Stimulated activated CD4-positive, alpha-beta T cell treated with anti-CD3 and anti-CD28 coated beads, Interleukin-4, amount 100 ng/mL, for 48 hours (primary cell): Measurements from ENCODE around the gene LCE1A.

ENCODE experiments used
- DNase-seq, 2 donors: peaks; one replicate each; pipeline ENCODE4 v3.0.0-alpha.2; 2020; ENCODE audit warnings: low read depth in 2 of 2

Gene LCE1A, protein sequence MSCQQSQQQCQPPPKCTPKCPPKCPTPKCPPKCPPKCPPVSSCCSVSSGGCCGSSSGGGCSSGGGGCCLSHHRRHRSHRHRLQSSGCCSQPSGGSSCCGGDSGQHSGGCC

DNA sequence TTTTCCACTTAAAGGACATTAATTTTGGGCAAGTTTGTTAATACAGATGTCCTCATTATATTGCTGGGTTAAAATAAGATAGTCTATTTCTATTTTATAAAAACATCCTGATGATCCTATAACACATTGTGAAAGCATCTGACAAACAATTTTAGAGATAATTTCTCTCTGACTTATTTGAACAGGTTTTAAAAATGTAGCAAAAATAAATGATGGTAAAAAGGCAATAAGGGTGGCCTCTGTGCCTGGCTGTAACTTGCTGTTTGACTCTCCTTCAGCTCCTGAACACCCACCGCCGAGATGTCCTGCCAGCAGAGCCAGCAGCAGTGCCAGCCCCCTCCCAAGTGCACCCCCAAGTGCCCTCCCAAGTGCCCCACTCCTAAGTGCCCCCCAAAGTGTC, at the start of gene LCE1A:
Gene LCE1A, plus strand, starts transcription at position 301 of the 400 bp plus-strand sequence. Its CDS starts 0 bp downstream, at position 301.
- DNase-seq = no peak

DNA sequence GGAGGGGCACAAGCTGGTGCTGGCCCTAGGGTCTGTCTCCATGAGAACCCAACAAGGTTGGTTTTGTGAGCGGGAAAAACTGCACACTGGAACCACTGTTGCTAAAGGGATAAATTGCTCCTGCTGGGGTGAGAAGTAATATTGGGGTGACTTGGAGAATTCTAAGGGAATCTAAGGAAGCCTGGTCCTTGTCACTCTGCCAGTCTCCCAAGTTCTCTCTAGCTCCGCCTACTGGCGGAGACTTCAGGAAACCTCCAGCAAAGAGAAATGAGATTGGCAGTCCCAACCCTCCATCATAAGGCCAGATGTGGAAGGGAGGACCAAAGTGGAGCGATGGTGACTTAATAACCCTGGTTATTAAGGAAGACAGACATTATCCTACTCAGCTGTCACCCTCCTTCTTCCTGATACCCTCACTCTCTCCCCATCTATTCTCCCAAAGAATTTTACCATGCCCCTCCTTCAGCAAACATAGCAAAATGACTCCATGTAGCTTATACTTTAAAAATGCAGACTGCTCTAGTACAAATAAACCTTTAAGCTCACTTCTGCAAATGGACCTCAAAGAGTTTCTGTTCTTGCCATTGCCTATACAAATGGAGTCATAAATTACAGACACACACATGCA, 49.6 kb upstream of the LCE1A start:
- DNase-seq = no peak

DNA sequence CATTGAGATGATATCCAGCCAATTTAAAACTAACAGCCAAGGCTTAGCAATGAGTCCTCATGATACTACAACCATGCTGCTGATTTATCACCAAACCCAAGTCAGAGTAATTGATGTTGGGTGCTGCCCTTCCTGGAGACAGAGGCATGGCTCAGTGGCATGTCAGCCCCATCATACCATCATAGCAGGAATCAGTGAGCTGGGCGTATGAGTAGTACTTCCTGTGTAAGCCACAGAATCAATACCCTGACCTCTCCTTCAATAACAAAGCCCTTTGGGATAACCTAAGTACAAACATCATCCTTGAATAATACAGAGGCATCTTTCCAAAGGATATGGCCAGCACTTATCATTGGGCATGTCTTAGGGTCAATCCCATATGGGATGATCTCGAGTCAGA, 44.2 kb upstream of the LCE1A start:
- DNase-seq = no peak

DNA sequence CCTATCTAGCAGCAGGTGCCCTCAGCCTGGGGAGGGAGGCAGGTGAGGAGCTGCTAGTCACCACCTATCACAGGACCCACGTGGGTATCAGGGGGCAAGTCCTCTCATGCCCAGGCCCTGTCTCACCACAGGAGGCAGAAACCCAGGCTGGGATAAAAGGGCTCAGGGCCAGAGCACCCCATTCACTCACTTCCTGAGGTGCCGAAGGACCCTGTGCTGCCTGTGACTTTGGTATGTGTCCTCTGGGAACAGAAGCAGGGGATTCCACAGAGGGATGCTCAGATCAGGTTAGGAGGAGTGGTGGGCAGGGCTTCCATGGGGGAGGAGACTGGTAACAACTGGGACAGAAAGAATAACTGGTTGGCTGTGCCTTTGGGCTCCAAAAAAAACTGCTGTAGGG, 41.2 kb upstream of the LCE1A start, which contains the start of gene LCE1E:
Gene LCE1E, plus strand, starts transcription at position 181 of the 400 bp plus-strand sequence. CDS start 1,043 bp downstream, outside the sequence.
- no peak for DNase-seq

DNA sequence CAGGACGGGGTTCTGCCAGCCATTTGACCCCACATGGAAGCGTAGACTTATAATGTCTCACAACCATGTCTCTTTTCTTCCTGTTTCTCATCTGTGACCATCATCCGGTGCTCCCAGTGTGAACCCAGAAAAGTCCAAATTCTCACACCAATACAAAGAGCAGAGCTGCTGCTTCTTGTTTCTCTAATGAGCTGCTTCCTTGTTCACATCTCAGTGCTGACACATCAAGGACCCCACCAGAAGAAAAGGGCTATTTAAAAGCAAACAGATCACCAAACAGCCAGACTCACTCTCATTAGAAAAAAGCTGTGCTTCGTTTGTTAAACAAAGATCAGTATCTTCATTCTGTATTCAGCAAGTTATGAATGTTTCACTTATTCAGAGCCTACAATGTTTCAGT, 31.6 kb upstream of the LCE1A start:
- no peak for DNase-seq

DNA sequence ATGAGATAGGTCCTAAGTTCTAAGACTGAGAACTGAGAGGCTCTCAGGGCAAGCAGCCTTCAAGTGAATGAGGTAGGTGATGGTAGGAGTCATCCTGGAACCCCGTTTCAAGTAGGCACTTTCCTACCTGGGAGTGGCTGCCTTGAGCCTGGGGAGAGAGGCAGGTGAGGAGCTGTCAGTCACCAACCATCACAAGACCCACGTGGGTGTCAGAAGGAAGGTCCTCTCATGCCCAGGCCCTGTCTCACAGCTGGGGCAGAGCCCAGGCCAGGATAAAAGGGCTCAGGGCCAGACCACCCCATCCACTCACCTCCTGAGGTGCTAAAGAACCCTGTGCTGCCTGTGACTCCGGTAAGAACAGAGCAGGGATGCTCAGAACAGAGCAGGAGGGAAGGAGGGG, 30.9 kb upstream of the LCE1A start, which contains the start of gene LCE1D:
Gene LCE1D, plus strand, starts transcription at position 301 of the 400 bp plus-strand sequence. CDS start 1,074 bp downstream, outside the sequence.
- DNase-seq = no peak

DNA sequence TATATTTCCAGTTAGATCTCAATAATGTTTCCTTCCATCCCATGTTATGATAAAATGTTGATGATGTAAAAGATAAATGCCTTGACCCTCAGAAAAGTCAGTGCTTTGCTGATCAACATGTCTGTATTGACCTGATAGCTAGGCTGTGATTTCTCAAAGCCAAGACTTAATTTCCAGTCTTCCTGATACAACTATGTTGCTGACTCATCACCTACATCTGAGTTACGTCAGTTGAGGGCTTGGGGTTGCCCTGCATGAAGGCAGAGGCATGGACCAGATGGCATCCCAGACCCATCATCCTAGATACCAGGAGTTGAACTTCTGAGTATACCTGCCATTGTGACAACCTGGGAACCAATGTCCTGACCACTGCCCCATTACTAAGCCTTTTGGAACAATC, 25.9 kb upstream of the LCE1A start:
- no peak for DNase-seq

DNA sequence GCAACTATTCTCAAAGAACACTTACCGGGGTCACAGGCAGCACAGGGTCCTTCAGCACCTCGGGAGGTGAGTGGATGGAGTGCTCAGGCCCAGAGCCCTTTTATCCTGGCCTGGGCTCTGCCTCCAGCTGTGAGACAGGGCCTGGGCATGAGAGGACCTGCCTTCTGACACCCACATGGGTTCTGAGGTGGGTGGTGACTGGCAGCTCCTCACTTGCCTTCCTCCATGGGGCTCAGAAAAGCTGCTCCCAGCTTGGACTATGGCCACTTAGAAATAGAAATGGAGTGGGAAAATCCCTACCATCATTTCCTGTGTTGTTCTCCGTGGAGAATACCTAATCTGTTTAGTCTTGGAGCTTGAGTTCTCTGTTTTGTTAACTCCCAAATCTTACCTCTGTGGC, 20.7 kb upstream of the LCE1A start, which contains the start of gene LCE1C:
Gene LCE1C, minus strand, starts transcription at position 76 of the 400 bp plus-strand sequence. CDS start 1,173 bp downstream, outside the sequence.
- no peak for DNase-seq

DNA sequence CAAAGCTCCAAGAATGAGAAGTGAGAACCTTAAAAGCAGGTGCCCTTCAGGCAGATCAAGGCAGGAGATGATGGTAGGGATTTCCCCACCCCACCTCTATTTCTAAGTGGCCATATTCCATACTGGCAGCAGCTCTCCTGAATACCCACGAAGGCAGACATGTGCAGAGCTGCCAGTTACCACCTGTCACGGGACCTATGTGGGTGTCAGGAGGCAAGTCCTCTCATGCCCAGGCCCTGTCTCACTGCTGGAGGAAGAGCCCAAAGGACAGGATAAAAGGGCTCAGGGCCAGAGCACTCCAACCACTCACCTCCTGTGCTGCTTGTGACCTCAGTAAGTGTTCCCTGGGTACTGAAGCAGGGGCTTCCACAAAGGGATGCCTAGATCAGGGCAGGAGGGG, 16.2 kb upstream of the LCE1A start:
- no peak for DNase-seq

DNA sequence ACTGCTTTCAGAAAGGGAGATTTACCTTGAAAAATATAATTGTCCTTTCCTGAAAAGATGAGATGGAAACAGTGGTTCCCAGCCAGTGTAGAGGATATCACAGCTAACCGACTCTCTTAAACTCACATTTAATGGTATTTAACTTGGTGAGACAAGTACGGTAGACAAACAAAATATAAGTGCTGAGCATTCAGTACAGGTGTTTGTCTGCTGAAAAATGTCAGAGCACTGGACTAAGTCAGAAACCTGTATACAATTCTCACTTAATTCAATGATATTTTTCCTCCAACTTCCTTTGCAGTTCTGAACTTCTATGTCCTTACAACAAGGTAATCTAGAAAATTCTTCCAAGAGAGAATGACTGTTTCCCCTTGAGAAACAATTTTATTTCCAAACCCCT, 15.6 kb upstream of the LCE1A start, which contains the start of gene LCE1B:
Gene LCE1B, plus strand, starts transcription at position 301 of the 400 bp plus-strand sequence. CDS start 476 bp downstream, outside the sequence.
- no peak for DNase-seq

DNA sequence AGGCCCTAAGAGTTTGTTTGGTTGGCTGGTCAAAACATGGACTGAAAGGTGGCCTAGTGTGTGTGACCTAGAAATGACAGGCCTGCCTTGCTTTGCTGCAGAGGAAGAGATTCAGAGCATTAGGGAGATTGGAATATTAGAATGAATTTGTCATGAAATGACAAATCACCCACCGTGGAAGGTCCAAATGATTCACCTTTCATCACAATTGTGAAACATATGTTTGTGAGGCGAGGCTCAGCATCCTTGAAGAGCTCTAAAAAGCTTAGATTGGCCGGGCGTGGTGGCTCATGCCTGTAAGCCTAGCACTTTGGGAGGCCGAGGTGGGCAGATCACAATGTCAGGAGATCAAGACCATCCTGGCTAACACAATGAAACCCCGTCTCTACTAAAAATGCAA, 10.0 kb upstream of the LCE1A start:
- no peak for DNase-seq

DNA sequence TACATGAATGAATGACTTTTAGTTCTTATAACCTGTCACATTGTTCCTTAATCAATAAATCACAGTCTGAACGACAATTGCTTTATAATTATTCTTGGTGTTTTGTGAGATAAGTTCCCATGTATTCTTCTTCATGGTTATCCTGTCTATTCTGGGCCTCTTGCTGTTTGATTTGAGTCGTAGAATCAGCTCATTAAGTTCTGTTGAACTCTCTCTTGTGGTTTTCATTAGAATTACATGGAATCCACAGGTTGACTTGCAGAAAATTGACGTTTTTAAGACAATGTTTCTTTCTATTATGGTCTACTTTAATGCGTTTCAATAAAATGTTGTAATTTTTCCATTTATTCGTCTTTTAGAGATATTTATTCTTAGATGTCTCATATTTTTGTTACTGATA, 4.0 kb upstream of the LCE1A start:
- DNase-seq = no peak

DNA sequence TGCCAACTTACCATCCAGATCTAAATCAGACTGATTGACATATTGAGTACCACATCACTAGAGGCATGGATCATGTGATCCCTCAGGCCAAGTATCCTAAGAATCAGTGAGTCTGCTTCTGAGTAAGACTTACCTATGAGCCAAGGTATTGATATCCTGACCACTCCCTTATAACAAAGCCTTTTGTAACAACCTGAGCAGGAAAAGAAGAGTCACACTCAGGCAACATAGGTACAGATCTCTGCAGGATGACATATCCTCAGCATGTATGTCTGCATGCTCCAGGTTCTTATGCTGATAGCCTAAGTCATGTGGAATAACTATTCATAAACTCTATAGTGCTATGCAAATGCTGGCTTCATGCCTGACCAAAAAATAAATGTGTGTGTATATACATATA, 2.3 kb upstream of the LCE1A start:
- no peak for DNase-seq

DNA sequence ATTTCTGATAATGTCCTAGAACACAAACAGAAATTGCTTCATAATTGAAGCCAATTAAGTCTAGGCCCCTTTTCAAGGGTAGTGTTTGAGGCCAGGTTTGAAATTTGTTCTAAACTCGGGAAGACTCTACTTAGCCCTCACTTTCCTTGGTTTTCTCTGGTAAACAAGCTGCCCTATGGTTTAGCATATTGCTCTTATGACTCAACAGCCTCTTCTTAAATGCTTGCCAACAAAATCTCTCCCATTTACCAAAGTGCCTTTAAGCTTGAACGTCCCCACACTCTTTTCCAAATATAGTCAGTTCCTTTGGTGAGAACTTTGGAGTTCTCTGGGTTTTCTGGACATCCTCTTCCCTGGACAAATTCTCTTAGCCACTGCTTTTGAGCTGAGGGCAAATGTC, 9.6 kb downstream of the LCE1A start:
- no peak for DNase-seq

DNA sequence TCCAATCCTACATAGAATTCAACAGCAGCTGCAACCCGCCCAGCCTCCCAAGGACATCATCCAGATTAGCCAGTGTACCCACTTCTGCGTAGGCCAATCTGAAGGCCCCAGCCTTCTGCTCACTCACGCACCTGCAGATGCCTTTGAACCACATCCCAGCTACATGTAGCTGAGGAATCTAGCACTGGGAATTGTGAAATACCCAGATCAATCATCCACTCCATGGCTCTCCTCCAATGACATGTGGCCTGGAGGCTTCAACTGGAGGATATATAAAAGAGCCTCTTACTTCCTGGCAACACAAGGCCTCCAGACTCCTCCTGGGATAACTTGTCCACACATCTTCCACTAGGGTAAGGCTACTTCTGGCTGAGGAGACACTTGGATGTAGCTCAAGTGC, 15.3 kb downstream of the LCE1A start, which contains the start of gene LCE6A:
Gene LCE6A, plus strand, starts transcription at position 301 of the 400 bp plus-strand sequence. CDS start 665 bp downstream, outside the sequence.
- no peak for DNase-seq

DNA sequence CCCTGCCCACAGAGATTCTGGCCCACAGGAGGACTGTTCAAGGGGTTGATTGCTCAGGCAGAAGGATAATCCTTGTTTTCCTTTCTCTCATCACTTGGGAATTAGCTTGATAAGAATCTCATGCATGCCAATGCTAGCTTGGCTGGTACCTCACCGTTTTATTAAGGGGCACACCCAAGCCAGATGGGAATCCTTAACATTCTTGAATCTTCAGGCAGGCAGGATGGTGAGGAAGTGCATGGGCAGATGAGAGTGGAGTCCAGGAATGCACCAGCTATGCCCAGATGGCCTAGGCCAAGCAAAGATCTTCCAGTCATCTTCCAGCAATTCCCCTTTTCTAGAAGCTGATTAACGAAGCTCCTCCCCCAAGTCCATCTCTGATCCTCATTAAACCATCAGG, 28.4 kb downstream of the LCE1A start:
- DNase-seq = no peak

DNA sequence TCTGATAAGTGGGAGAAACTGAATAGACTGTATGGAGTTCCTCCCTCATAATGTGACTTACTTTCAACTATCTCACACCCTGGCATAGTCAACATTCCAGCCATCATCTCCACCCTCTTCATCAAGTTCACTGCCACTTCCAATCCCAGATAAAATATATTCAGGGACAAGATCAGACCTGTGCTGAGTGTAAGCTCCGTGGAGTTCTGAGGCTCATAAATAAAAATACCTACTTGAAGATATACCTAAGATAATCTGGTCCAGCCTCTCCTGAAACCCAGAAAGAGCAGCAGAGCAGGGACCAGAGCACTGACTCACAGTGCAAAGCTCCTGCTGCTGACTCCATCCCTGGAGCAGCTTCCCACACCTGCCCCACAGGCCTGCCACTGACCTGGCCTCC, 30.8 kb downstream of the LCE1A start:
- DNase-seq = no peak

DNA sequence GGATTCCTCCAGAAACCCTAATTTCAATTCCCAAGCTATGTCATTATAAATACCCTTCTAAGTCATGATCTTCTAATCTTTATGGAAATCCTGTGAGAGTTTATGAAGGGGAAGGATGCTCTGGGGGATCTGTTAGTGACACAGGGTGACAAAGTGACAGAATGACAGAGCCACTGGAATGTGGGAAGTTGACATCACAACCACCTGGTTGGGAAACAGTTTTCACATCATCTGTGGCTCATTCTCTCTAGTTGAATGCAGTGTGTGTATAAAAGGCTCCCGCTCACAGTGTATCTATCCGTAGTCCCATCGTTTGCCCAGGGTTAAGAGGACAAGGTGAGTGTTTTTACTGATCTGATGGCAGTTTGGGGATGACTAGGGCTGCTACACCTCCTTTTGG, 32.4 kb downstream of the LCE1A start, which contains the start of gene LCE7A:
Gene LCE7A, plus strand, starts transcription at position 301 of the 400 bp plus-strand sequence. CDS start 702 bp downstream, outside the sequence.
- no peak for DNase-seq

DNA sequence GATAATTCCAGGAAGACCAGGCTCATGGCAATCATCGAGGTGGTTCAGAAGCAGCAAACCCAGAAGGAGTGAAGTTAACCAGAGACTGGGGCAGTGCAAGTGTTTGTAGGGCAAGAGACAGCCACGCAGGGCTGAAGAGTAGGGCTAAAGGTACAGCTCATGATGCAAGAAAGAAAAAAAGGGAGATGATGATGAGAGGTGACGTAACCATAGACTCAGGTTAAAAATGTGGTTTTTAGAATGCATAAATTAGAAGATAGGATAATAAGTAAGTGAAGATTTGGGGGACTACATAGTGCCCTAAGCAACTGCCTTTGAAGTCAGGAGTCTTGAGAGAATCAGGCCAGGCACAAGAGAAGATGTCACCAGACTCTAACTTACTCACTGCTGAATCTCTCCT, 32.9 kb downstream of the LCE1A start:
- DNase-seq = no peak

DNA sequence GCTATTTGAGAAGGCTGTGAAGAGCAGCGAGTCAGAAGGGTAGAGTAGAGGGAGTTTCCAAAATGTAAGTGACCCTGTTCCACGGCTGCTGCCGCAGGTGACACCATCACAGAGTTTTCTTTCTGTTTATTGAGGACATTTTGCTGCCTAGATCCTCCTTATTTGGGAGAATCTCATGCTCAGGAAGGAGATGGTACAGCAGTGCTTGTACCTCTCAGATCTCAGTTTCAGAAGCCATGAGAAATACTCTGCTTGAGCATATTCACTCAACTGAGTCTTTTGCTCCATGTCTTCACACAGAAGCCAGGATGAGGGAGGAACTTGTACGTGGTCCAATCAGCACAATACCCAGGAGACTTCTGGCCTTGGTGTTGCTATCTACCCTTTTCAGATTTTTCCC, 34.1 kb downstream of the LCE1A start:
- DNase-seq = no peak

DNA sequence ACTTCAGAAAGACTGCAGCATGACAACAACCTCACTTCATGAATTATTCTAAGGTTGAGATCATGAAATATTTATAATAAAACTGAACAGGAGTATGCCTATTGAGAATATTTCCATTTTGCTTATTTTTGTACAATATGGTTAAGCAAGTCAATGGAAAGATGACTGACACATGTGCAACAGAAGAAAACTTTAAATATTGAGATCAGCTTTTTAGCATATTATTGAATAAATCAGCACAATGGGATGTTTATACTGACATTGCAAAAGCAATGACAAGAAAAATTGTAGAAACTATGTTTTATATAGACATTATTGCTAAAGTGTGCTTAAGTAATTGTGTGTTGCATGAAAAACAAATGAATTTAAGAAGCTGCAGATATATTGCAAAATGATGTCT, 37.2 kb downstream of the LCE1A start:
- DNase-seq = no peak

DNA sequence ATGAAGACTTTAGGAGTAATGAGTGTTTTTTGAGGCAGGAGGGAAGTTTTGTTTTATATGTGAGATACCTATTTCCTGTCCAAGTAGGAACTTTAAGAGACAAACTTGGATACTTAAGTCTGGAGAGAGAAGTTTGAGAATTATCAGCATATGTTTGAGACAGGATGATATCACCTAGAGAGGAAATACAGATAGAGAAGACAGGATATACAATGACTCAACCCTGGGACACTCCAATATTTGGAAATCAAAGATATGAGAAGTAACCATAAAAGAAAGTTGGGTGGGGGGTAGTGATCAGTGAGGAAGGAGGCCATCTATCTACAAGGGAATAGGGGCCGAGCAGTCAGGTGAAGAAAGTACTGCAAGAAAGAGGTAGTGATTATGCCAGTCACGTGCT, 39.0 kb downstream of the LCE1A start:
- no peak for DNase-seq

DNA sequence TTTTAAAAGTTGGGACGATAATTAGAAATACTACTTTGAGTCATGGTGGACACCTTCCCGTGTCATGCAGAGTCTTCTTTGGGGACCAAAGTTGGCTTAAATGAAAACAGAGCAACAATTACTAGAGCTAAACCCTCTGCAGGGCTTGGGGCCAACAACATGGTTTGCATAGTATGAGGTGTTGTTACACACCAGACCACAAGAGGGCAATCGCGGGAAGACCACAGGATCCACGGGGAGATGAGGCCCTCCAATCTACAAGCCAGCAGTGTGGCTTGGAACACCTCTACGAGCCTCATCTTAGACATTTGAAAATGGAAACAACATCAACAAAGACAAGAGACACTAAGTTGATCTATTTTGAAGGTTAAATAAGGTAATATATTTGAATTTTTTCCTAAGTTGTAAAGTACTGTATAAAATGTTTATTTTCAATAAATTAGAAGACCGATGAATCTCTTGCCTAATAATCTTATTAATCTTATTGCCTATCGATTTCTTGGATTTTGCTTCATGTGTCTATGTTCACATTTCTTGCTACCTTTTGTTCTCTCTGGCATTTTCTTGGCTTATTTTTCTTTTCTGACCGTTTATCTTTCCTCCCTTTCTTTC, 42.6 kb downstream of the LCE1A start:
- DNase-seq = peak; percentile 40 to 49
